H9 (cell line): ENCODE measurements around the gene C1orf116. TPM values are rescaled to one million over a fixed set of nuclear protein-coding genes. Genes with fewer than 3 reads are reported as not detected.

Source experiments
- DNase-seq: peaks from one replicate; pipeline ENCODE4 v3.0.0-alpha.2; 2017
- H2AFZ ChIP-seq: one replicate; pipeline ENCODE4 v1.6.1; 2013; ENCODE audit warnings: mild to moderate bottlenecking, low read length, control low read depth, moderate library complexity
- H2AK5ac ChIP-seq: 2 replicates; pipeline ENCODE4 v1.6.1; 2013; ENCODE audit warnings: low read length, control low read depth, mixed read lengths; ENCODE audit not compliant: insufficient read length
- H2BK120ac ChIP-seq: one replicate; pipeline ENCODE4 v1.6.1; 2013; ENCODE audit warnings: low read depth, mild to moderate bottlenecking, low read length, control low read depth, inconsistent platforms; ENCODE audit not compliant: poor library complexity, severe bottlenecking
- H2BK12ac ChIP-seq: 2 replicates; pipeline ENCODE4 v1.6.1; 2013; ENCODE audit warnings: low read length, control low read depth, mixed read lengths, low read depth; ENCODE audit not compliant: insufficient read length
- H2BK15ac ChIP-seq: 2 replicates; pipeline ENCODE4 v1.6.1; 2013; ENCODE audit warnings: low read depth, low read length, control low read depth
- H2BK20ac ChIP-seq: one replicate; pipeline ENCODE4 v1.6.1; 2013; ENCODE audit warnings: low read depth, mild to moderate bottlenecking, low read length, control low read depth, inconsistent platforms; ENCODE audit not compliant: poor library complexity, severe bottlenecking
- H2BK5ac ChIP-seq: 2 replicates; pipeline ENCODE4 v1.6.1; 2013; ENCODE audit warnings: low read length, control low read depth, mixed read lengths; ENCODE audit not compliant: insufficient read length
- H3K14ac ChIP-seq: 2 replicates; pipeline ENCODE4 v1.6.1; 2013; ENCODE audit warnings: low read length, control low read depth; ENCODE audit not compliant: insufficient read depth
- H3K18ac ChIP-seq: 2 replicates; pipeline ENCODE4 v1.6.1; 2013; ENCODE audit warnings: low read depth, mild to moderate bottlenecking, mixed read lengths, low read length, control low read depth; ENCODE audit not compliant: insufficient read length
- H3K23ac ChIP-seq: 2 replicates; pipeline ENCODE4 v1.6.1; 2013; ENCODE audit warnings: low read length, control low read depth, mixed read lengths, low read depth; ENCODE audit not compliant: insufficient read length
- H3K23me2 ChIP-seq: 2 replicates; pipeline ENCODE4 v1.6.1; 2013; ENCODE audit warnings: low read depth, mild to moderate bottlenecking, mixed read lengths, low read length, control low read depth; ENCODE audit not compliant: insufficient read length, poor library complexity, severe bottlenecking
- H3K27ac ChIP-seq: 2 replicates; pipeline ENCODE4 v1.5.1; 2013; ENCODE audit warnings: low read length, control low read depth, mixed read lengths, low read depth; ENCODE audit not compliant: insufficient read length
- H3K27me3 ChIP-seq: 2 replicates; pipeline ENCODE4 v1.6.1; 2013; ENCODE audit warnings: low read length, control low read depth, inconsistent platforms; ENCODE audit not compliant: insufficient read depth
- H3K4ac ChIP-seq: 2 replicates; pipeline ENCODE4 v1.6.1; 2013; ENCODE audit warnings: low read depth, mild to moderate bottlenecking, control low read depth, inconsistent platforms, low read length, moderate library complexity
- H3K4me1 ChIP-seq: 2 replicates; pipeline ENCODE4 v1.6.1; 2013; ENCODE audit warnings: low read length, control low read depth, inconsistent platforms; ENCODE audit not compliant: insufficient read depth
- H3K4me2 ChIP-seq: 2 replicates; pipeline ENCODE4 v1.6.1; 2013; ENCODE audit warnings: low read length, control low read depth, mixed read lengths; ENCODE audit not compliant: insufficient read length, insufficient read depth
- H3K56ac ChIP-seq: 2 replicates; pipeline ENCODE4 v1.6.1; 2013; ENCODE audit warnings: low read depth, mild to moderate bottlenecking, mixed read lengths, low read length, control low read depth; ENCODE audit not compliant: insufficient read length
- H3K79me1 ChIP-seq: 2 replicates; pipeline ENCODE4 v1.6.1; 2013; ENCODE audit warnings: low read depth, mild to moderate bottlenecking, moderate library complexity, low read length, control low read depth, inconsistent platforms; ENCODE audit not compliant: insufficient read depth, poor library complexity, severe bottlenecking
- H3K79me2 ChIP-seq: 2 replicates; pipeline ENCODE4 v1.6.1; 2013; ENCODE audit warnings: low read length, control low read depth, inconsistent platforms; ENCODE audit not compliant: insufficient read depth
- H3K9ac ChIP-seq: 2 replicates; pipeline ENCODE4 v1.6.1; 2013; ENCODE audit warnings: low read length, control low read depth, mixed read lengths; ENCODE audit not compliant: insufficient read length; ENCODE audit errors: extremely low read depth
- H3K9me3 ChIP-seq: one replicate; pipeline ENCODE4 v1.6.1; 2013; ENCODE audit warnings: low read depth, low read length, inconsistent platforms; ENCODE audit not compliant: control insufficient read depth
- H3T11ph ChIP-seq: one replicate; pipeline ENCODE4 v1.6.1; 2013; ENCODE audit warnings: mild to moderate bottlenecking, low read length, control low read depth, inconsistent platforms
- H4K20me1 ChIP-seq: one replicate; pipeline ENCODE4 v1.6.1; 2013; ENCODE audit not compliant: control insufficient read depth, insufficient read length, insufficient read depth
- H4K5ac ChIP-seq: 2 replicates; pipeline ENCODE4 v1.6.1; 2013; ENCODE audit warnings: low read depth, mild to moderate bottlenecking, mixed read lengths, low read length, control low read depth; ENCODE audit not compliant: insufficient read length
- H4K8ac ChIP-seq: replicated peaks from 2 replicates; pipeline ENCODE4 v1.6.1; 2013; ENCODE audit warnings: low read length, control low read depth, mixed read lengths, low read depth; ENCODE audit not compliant: insufficient read length
- H4K91ac ChIP-seq: 2 replicates; pipeline ENCODE4 v1.6.1; 2013; ENCODE audit warnings: low read depth, mild to moderate bottlenecking, moderate library complexity, mixed read lengths, low read length, control low read depth; ENCODE audit not compliant: insufficient read length
- H3K27ac Mint-ChIP-seq, 3 experiments: 2 replicates in 2 of 3; 3 replicates in 1 of 3; pipeline ENCODE4 v1.8.0; 2020 to 2021; ENCODE audit warnings: mixed read lengths in 3 of 3, mild to moderate bottlenecking in 1 of 3, moderate library complexity in 1 of 3
- H3K27me3 Mint-ChIP-seq: 2 replicates; pipeline ENCODE4 v1.8.0; 2021; ENCODE audit warnings: low read depth, mild to moderate bottlenecking, moderate library complexity, mixed read lengths
- H3K36me3 Mint-ChIP-seq, 3 experiments: 2 replicates in 2 of 3; 3 replicates in 1 of 3; pipeline ENCODE4 v1.8.0; 2020 to 2021; ENCODE audit warnings: low read depth in 3 of 3, mixed read lengths in 3 of 3; ENCODE audit not compliant: insufficient read depth in 1 of 3
- H3K4me1 Mint-ChIP-seq, 2 experiments: 2 replicates each; pipeline ENCODE4 v1.8.0; 2020; ENCODE audit warnings: mixed read lengths in 2 of 2
- H3K4me3 Mint-ChIP-seq, 2 experiments: 2 replicates in 1 of 2; 3 replicates in 1 of 2; pipeline ENCODE4 v1.8.0; 2020 to 2021; ENCODE audit warnings: mild to moderate bottlenecking in 2 of 2, mixed read lengths in 2 of 2, moderate library complexity in 1 of 2
- H3K9me3 Mint-ChIP-seq, 2 experiments: 2 replicates in 1 of 2; 3 replicates in 1 of 2; pipeline ENCODE4 v1.8.0; 2020; ENCODE audit warnings: mild to moderate bottlenecking in 2 of 2, mixed read lengths in 2 of 2, moderate library complexity in 1 of 2
- CTCF ChIP-seq: fragments of 200-600 bp; sonication (generic); conservative IDR thresholded peaks from 3 replicates; pipeline ENCODE4 v1.8.0; 2021; ENCODE audit warnings: antibody characterized with exemption, mild to moderate bottlenecking
- WGBS: extraction: QIAGEN DNeasy Blood & Tissue Kit; methylation state at CpG from one replicate; pipeline ENCODE4 v1.1.7; 2013; ENCODE audit warnings: missing lambda C conversion rate, low lambda C conversion rate, mixed read lengths; ENCODE audit not compliant: insufficient read length; ENCODE audit errors: extremely low coverage; 5-methylcytosine and 5-hydroxymethylcytosine counted together
- total RNA-seq: library from RNA; stranded (reverse); gene quantifications from 2 replicates; pipeline ENCODE4 v1.2.1, GENCODE V29; 2021

The C1orf116 gene
- total RNA-seq, 1 experiment from 2014 or later: 0.48 TPM

GRCh38 chr1:207010726-207011125, 21.8 kb downstream of the C1orf116 start:
- H3K9me3 ChIP-seq: no peaks in the 10 kb centered on the region
- no peak overlapping the region for H2AFZ ChIP-seq
- no peak overlapping the region for H3K56ac ChIP-seq
- peaks cover 3 to 9% of the 10 kb centered on the region in 2 experiments for H3K4me1 Mint-ChIP-seq
- no peak overlapping the region for H3K18ac ChIP-seq
- H3K4me1 ChIP-seq: no peaks in the 10 kb centered on the region
- H3K23ac ChIP-seq: no peak overlapping the region
- H2AK5ac ChIP-seq: no peak overlapping the region
- H3K79me2 ChIP-seq: no peaks in the 10 kb centered on the region
- no peak overlapping the region for H3K27ac ChIP-seq
- no peaks in the 10 kb centered on the region for H4K20me1 ChIP-seq
- no peak overlapping the region for H3T11ph ChIP-seq
- no peak overlapping the region for H3K9ac ChIP-seq
- no peak overlapping the region for H2BK20ac ChIP-seq
- no peak overlapping the region for H4K5ac ChIP-seq
- H2BK5ac ChIP-seq: no peak overlapping the region
- H2BK15ac ChIP-seq: no peak overlapping the region
- no peaks in the 10 kb centered on the region for H3K9me3 Mint-ChIP-seq
- H3K23me2 ChIP-seq: no peaks in the 10 kb centered on the region
- DNase-seq: no peak
- no peak overlapping the region for H3K4ac ChIP-seq
- H4K91ac ChIP-seq: no peak overlapping the region
- no peaks in the 10 kb centered on the region for H3K27me3 ChIP-seq
- H2BK120ac ChIP-seq: no peak overlapping the region
- WGBS: no CpG with 5 or more reads among the region's 2 CpGs
- no peaks in the 10 kb centered on the region for H3K79me1 ChIP-seq
- H3K14ac ChIP-seq: no peak overlapping the region
- H4K8ac ChIP-seq: no peak overlapping the region
- no peaks in the 10 kb centered on the region for H3K36me3 Mint-ChIP-seq
- peaks cover 23% of the 10 kb centered on the region for H3K27me3 Mint-ChIP-seq
- H3K4me2 ChIP-seq: no peak overlapping the region
- no peak overlapping the region for H3K4me3 Mint-ChIP-seq
- H3K27ac Mint-ChIP-seq: no peak overlapping the region
- TF ChIP-seq CTCF: no peak
- H2BK12ac ChIP-seq: no peak overlapping the region
